A375 (cell line): Measurements from ENCODE around the gene ABCG2. TPM values are rescaled to one million over a fixed set of nuclear protein-coding genes. Genes with fewer than 3 reads are reported as not detected.

Source experiments
- small RNA-seq: library from RNA; depleted of rRNA; stranded (forward); fragments of <200 nt; gene quantifications from one replicate; pipeline ENCODE3, GENCODE V24; 2014
- total RNA-seq: library from RNA; depleted of rRNA; stranded (reverse); fragments of >200 nt; shearing (Covaris generic); gene quantifications from 2 replicates; pipeline ENCODE4 v1.2.3, GENCODE V29; 2014; rRNA removed

ABCG2 gene
- 2.5 and 2.7 TPM in 2 replicates for total RNA-seq

GRCh38 chr4:88158489-88159228 is at the start of gene ABCG2:
ABCG2 (minus strand) TSS chr4:88158639; CDS start chr4:88139995, 18,644 bp downstream.

Small RNA genes lying within 50 kb of the gene (small RNA-seq; reads per million reads assigned to genes)
- gene RNU6-818P (not detected), gene RNU6ATAC31P (not detected)

Other genes starting within 250 kb of the ABCG2 start
- 3.7 and 4.3 TPM in 2 replicates for gene SPP1, start 182.9 kb downstream of the ABCG2 start, total RNA-seq
- 19.0 and 31.0 TPM in 2 replicates for gene PKD2, start 151.0 kb downstream of the ABCG2 start, total RNA-seq
- gene PPM1K, start 125.9 kb upstream of the ABCG2 start, total RNA-seq: 9.0 and 9.3 TPM in 2 replicates
- gene HERC6, start 220.2 kb upstream of the ABCG2 start, total RNA-seq: 3.7 and 9.2 TPM in 2 replicates